Adrenal gland (tissue), 5 donors: Measurements from ENCODE around the gene OSGEPL1.

ENCODE experiments used
- POLR2A ChIP-seq, 2 donors: fragments of 450-650 bp; IDR thresholded peaks; one replicate each; pipeline ENCODE4 v1.6.1; 2017; ENCODE audit warnings: antibody characterized with exemption in 2 of 2, mild to moderate bottlenecking in 2 of 2, moderate library complexity in 1 of 2
- TF ChIP-seq, protein P1 (sequence below), 6 experiments: fragments of 450-650 bp in 4 of 6; fragments of 200-600 bp in 2 of 6; sonication (generic) in 1 of 6; IDR thresholded peaks; 1 replicate in 5 of 6; 2 replicates in 1 of 6; pipeline versions ENCODE4 v1.5.1 to v1.8.0; 2016 to 2021; ENCODE audit warnings: antibody characterized with exemption in 6 of 6, mild to moderate bottlenecking in 2 of 6, moderate library complexity in 1 of 6
- donor health status: DM: no; HTN: no; CAD: no.

DNA sequence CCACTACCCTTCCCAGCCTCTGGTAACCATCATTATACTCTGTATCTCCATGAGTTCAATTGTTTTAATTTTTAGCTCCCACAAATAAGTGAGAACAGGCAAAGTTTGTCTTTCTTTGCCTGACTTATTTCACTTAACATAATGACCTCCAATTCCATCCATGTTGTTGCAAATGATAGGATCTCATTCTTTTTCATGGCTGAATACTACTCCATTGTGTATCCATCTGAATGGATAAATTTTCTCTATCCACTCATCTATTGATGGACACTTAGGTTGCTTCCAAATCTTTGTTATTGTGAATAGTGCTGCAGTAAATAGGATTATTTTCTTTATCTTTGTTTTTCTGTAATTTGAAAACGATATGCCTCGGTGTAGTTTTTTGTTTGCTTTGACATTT, 61.9 kb downstream of the OSGEPL1 start:
- TF ChIP-seq, protein P1, sequence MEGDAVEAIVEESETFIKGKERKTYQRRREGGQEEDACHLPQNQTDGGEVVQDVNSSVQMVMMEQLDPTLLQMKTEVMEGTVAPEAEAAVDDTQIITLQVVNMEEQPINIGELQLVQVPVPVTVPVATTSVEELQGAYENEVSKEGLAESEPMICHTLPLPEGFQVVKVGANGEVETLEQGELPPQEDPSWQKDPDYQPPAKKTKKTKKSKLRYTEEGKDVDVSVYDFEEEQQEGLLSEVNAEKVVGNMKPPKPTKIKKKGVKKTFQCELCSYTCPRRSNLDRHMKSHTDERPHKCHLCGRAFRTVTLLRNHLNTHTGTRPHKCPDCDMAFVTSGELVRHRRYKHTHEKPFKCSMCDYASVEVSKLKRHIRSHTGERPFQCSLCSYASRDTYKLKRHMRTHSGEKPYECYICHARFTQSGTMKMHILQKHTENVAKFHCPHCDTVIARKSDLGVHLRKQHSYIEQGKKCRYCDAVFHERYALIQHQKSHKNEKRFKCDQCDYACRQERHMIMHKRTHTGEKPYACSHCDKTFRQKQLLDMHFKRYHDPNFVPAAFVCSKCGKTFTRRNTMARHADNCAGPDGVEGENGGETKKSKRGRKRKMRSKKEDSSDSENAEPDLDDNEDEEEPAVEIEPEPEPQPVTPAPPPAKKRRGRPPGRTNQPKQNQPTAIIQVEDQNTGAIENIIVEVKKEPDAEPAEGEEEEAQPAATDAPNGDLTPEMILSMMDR (IDR thresholded peaks at IDR 0.05) = no peak
- TF ChIP-seq POLR2A (IDR thresholded peaks at IDR 0.05) = no peak
